Type B pancreatic cell (in vitro differentiated cells): ENCODE measurements around the gene ARHGEF4. TPM values are rescaled to one million over a fixed set of nuclear protein-coding genes. Genes with fewer than 3 reads are reported as not detected.

Experiments used
- DNase-seq: peaks from one replicate; pipeline ENCODE4 v3.0.0; 2021; ENCODE audit warnings: mixed read lengths; ENCODE audit not compliant: unreplicated experiment; ENCODE audit errors: extremely low spot score
- H3K27ac Mint-ChIP-seq: 2 replicates; pipeline ENCODE4 v1.8.0; 2021; ENCODE audit warnings: mild to moderate bottlenecking, mixed read lengths
- H3K27me3 Mint-ChIP-seq: 2 replicates; pipeline ENCODE4 v1.8.0; 2021; ENCODE audit warnings: mixed read lengths
- H3K36me3 Mint-ChIP-seq: 2 replicates; pipeline ENCODE4 v1.8.0; 2021; ENCODE audit warnings: mixed read lengths
- H3K4me1 Mint-ChIP-seq: one replicate; pipeline ENCODE4 v1.8.0; 2021; ENCODE audit warnings: mixed read lengths; ENCODE audit not compliant: unreplicated experiment
- H3K4me3 Mint-ChIP-seq: 2 replicates; pipeline ENCODE4 v1.8.0; 2021; ENCODE audit warnings: mild to moderate bottlenecking, mixed read lengths
- H3K9me3 Mint-ChIP-seq: 2 replicates; pipeline ENCODE4 v1.8.0; 2021; ENCODE audit warnings: mixed read lengths
- total RNA-seq: library from RNA; stranded (reverse); gene quantifications from 2 replicates; pipeline ENCODE4 v1.2.1, GENCODE V29; 2021; ENCODE audit warnings: low replicate concordance
- TF ChIP-seq, protein P1 (sequence below): fragments of 200-600 bp; sonication (generic); conservative IDR thresholded peaks from 2 replicates; pipeline ENCODE4 v1.5.0; 2021; ENCODE audit warnings: antibody characterized with exemption, mild to moderate bottlenecking

The ARHGEF4 gene
- total RNA-seq, 1 donor from 2014 or later = 31.4 TPM

DNA sequence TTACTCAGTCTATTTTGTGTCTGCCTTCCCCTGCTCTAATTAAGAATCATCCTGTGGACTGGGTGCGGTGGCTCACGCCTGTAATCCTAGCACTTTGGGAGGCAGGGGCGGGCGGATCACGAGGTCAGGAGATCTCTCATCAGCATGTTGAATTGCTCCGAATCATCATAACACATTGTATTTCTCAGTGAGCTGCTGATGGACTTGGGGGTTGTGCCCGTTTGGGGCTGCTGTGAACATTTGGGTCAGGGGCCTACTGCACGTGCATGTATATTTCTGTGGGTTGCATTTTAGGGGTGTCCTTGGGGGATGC, 84.4 kb downstream of the ARHGEF4 start:
- no peak overlapping the region for H3K27ac Mint-ChIP-seq
- DNase-seq = no peak
- no peaks in the 10 kb centered on the region for H3K9me3 Mint-ChIP-seq
- H3K4me3 Mint-ChIP-seq = no peak overlapping the region
- peaks cover 6% of the 10 kb centered on the region for H3K27me3 Mint-ChIP-seq
- TF ChIP-seq, protein P1, sequence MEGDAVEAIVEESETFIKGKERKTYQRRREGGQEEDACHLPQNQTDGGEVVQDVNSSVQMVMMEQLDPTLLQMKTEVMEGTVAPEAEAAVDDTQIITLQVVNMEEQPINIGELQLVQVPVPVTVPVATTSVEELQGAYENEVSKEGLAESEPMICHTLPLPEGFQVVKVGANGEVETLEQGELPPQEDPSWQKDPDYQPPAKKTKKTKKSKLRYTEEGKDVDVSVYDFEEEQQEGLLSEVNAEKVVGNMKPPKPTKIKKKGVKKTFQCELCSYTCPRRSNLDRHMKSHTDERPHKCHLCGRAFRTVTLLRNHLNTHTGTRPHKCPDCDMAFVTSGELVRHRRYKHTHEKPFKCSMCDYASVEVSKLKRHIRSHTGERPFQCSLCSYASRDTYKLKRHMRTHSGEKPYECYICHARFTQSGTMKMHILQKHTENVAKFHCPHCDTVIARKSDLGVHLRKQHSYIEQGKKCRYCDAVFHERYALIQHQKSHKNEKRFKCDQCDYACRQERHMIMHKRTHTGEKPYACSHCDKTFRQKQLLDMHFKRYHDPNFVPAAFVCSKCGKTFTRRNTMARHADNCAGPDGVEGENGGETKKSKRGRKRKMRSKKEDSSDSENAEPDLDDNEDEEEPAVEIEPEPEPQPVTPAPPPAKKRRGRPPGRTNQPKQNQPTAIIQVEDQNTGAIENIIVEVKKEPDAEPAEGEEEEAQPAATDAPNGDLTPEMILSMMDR = no peak
- H3K4me1 Mint-ChIP-seq = no peaks in the 10 kb centered on the region
- no peaks in the 10 kb centered on the region for H3K36me3 Mint-ChIP-seq

DNA sequence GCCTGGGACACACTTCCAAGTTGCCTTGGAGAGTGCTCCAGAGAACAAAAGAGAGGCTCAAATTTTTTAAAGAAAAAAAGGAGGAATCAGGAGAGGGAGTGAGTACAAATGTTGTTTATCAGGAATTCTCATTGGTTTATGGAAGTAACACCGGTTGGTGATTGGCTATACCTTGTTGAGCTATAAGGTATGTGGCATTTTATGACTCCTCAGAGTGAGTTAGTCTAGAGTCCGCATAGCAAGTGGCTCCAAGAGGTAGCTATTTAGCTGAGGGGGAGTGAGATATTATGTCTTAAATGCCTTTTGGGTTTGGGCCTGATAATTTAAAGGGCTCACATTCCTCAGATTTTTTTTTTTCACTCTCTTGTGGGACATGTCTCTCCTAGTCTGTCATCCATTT, 85.7 kb downstream of the ARHGEF4 start:
- no peak overlapping the region for H3K27ac Mint-ChIP-seq
- H3K4me3 Mint-ChIP-seq = no peak overlapping the region
- no peaks in the 10 kb centered on the region for H3K36me3 Mint-ChIP-seq
- DNase-seq = no peak
- TF ChIP-seq, protein P1 = no peak
- H3K4me1 Mint-ChIP-seq = no peaks in the 10 kb centered on the region
- H3K9me3 Mint-ChIP-seq = no peaks in the 10 kb centered on the region
- peaks cover 9% of the 10 kb centered on the region for H3K27me3 Mint-ChIP-seq

GRCh38 chr2:130928385-130928784, 91.7 kb downstream of the ARHGEF4 start:
- no peaks in the 10 kb centered on the region for H3K9me3 Mint-ChIP-seq
- no peaks in the 10 kb centered on the region for H3K36me3 Mint-ChIP-seq
- H3K27ac Mint-ChIP-seq = no peak overlapping the region
- no peak overlapping the region for H3K4me3 Mint-ChIP-seq
- H3K27me3 Mint-ChIP-seq = peaks cover 13% of the 10 kb centered on the region
- no peaks in the 10 kb centered on the region for H3K4me1 Mint-ChIP-seq
- TF ChIP-seq, protein P1 = no peak
- DNase-seq = no peak

DNA sequence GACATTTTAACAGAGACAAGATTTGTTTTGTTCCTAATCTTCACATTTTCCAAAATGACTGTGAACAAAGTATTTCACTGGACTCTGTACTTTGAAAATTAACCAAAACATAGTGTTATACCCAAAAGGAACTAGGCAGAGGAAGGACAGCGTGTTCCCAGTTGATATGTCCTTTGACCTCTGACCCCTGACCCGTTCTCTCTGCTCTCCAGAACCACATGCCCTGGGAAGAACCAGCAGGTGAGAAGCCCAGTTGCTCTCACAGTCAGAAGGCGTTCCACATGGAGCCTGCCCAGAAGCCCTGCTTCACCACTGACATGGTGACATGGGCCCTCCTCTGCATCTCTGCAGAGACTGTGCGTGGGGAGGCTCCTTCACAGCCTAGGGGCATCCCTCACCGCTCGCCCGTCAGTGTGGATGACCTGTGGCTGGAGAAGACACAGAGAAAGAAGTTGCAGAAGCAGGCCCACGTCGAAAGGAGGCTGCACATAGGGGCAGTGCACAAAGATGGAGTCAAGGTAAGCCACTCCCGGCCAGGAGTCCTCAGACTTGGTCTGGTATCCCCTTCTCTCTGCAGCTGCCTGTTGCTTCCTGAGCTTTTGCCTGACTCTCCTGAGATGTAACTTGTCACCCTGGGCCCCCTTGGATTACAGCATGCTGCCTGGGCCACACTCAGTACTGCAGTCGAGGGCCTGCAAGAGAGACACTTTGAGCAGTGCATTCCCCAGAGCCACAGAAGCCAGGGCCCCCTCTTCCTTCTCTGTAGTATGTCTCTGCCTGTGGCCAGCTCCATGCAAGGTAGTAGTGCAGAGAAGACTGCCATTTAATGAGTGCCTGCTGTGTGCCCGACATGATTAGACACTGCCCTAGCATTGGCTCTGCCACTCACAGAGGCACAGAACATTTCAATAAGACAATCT, 94.3 kb downstream of the ARHGEF4 start:
- no peaks in the 10 kb centered on the region for H3K9me3 Mint-ChIP-seq
- DNase-seq = no peak
- TF ChIP-seq, protein P1 = no peak
- peaks cover 8% of the 10 kb centered on the region for H3K27me3 Mint-ChIP-seq
- H3K36me3 Mint-ChIP-seq = no peaks in the 10 kb centered on the region
- no peaks in the 10 kb centered on the region for H3K4me1 Mint-ChIP-seq
- H3K4me3 Mint-ChIP-seq = no peak overlapping the region
- no peak overlapping the region for H3K27ac Mint-ChIP-seq

DNA sequence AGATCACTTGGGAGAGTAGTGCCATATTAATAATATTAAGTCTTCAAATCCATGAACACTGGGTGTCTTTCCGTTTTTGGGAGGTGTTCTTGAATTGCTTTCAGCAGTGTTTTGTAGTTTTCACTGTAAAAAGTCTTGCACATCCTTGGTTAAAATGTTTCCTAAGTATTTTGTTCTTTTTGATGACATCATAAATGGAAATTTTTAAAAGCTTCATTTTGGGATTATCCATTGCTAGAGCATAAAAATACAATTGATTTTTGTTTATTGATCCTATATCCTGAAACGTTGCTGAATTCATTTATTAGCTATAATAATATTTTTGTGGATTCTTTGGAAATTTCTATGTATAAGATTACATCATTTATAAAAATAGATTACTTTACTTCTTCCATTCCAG, 96.8 kb downstream of the ARHGEF4 start:
- TF ChIP-seq, protein P1 = no peak
- H3K36me3 Mint-ChIP-seq = peaks cover 3% of the 10 kb centered on the region
- peaks cover 6% of the 10 kb centered on the region for H3K9me3 Mint-ChIP-seq
- H3K4me3 Mint-ChIP-seq = no peak overlapping the region
- H3K27me3 Mint-ChIP-seq = peaks cover 3% of the 10 kb centered on the region
- no peak overlapping the region for H3K27ac Mint-ChIP-seq
- no peak for DNase-seq
- no peaks in the 10 kb centered on the region for H3K4me1 Mint-ChIP-seq
